Type B pancreatic cell (in vitro differentiated cells): ENCODE results near the gene TBKBP1. TPM values are rescaled to one million over a fixed set of nuclear protein-coding genes. Genes with fewer than 3 reads are reported as not detected.
A peak's percentile ranks its signal among the peaks of the same experiment; 100 is the strongest.

ENCODE experiments used
- DNase-seq: peaks from one replicate; pipeline ENCODE4 v3.0.0; 2021; ENCODE audit warnings: mixed read lengths; ENCODE audit not compliant: unreplicated experiment; ENCODE audit errors: extremely low spot score
- H3K27ac Mint-ChIP-seq: 2 replicates; pipeline ENCODE4 v1.8.0; 2021; ENCODE audit warnings: mild to moderate bottlenecking, mixed read lengths
- H3K27me3 Mint-ChIP-seq: 2 replicates; pipeline ENCODE4 v1.8.0; 2021; ENCODE audit warnings: mixed read lengths
- H3K36me3 Mint-ChIP-seq: 2 replicates; pipeline ENCODE4 v1.8.0; 2021; ENCODE audit warnings: mixed read lengths
- H3K4me1 Mint-ChIP-seq: one replicate; pipeline ENCODE4 v1.8.0; 2021; ENCODE audit warnings: mixed read lengths; ENCODE audit not compliant: unreplicated experiment
- H3K4me3 Mint-ChIP-seq: 2 replicates; pipeline ENCODE4 v1.8.0; 2021; ENCODE audit warnings: mild to moderate bottlenecking, mixed read lengths
- H3K9me3 Mint-ChIP-seq: 2 replicates; pipeline ENCODE4 v1.8.0; 2021; ENCODE audit warnings: mixed read lengths
- total RNA-seq: library from RNA; stranded (reverse); gene quantifications from 2 replicates; pipeline ENCODE4 v1.2.1, GENCODE V29; 2021; ENCODE audit warnings: low replicate concordance
- TF ChIP-seq, protein P1 (sequence below): fragments of 200-600 bp; sonication (generic); conservative IDR thresholded peaks from 2 replicates; pipeline ENCODE4 v1.5.0; 2021; ENCODE audit warnings: antibody characterized with exemption, mild to moderate bottlenecking

TBKBP1 gene
- total RNA-seq, 1 donor from 2014 or later, result 19.7 TPM

DNA sequence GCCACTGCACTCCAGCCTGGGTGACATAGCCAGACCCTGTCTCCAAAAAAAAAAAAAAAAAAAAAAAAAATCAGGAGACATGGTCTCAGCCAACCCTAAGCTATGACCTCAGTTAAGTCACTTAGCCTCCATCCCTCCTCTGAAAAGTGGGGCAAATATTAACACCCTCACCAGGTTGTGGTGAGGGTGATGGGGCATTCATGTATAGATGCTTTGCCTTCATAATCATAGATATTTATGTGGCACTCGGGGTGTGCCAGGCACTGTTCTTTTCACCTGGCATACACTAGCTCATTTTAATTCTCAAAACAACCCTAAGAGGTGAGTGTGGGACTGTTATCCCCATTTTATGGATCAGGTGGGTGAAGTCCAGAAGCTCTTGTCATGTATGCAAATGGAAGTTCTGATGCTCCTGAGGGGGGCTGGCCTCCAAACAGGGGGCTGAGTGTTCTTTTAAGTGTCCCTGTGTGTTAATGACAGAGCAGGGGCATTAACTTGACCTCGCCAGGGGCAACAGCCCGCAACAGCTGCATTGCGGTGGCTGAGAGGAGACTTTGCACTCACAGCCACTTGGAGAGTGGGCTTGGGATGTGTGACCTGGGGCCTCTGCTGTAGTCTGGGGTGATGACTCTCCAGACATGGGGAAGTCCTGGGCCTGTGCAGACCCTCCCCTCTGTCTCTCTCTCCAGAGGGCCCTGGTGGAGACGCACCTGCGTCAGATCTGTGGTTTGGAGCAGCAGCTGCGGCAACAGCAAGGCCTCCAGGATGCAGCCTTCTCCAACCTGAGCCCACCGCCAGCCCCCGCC, 4.1 kb downstream of the TBKBP1 start:
- peaks cover 9% of the 10 kb centered on the region for H3K4me1 Mint-ChIP-seq
- no peaks in the 10 kb centered on the region for H3K27me3 Mint-ChIP-seq
- H3K4me3 Mint-ChIP-seq, result no peak overlapping the region
- H3K27ac Mint-ChIP-seq, result no peak overlapping the region
- no peaks in the 10 kb centered on the region for H3K9me3 Mint-ChIP-seq
- no peaks in the 10 kb centered on the region for H3K36me3 Mint-ChIP-seq
- TF ChIP-seq, protein P1, sequence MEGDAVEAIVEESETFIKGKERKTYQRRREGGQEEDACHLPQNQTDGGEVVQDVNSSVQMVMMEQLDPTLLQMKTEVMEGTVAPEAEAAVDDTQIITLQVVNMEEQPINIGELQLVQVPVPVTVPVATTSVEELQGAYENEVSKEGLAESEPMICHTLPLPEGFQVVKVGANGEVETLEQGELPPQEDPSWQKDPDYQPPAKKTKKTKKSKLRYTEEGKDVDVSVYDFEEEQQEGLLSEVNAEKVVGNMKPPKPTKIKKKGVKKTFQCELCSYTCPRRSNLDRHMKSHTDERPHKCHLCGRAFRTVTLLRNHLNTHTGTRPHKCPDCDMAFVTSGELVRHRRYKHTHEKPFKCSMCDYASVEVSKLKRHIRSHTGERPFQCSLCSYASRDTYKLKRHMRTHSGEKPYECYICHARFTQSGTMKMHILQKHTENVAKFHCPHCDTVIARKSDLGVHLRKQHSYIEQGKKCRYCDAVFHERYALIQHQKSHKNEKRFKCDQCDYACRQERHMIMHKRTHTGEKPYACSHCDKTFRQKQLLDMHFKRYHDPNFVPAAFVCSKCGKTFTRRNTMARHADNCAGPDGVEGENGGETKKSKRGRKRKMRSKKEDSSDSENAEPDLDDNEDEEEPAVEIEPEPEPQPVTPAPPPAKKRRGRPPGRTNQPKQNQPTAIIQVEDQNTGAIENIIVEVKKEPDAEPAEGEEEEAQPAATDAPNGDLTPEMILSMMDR, result no peak
- no peak for DNase-seq

DNA sequence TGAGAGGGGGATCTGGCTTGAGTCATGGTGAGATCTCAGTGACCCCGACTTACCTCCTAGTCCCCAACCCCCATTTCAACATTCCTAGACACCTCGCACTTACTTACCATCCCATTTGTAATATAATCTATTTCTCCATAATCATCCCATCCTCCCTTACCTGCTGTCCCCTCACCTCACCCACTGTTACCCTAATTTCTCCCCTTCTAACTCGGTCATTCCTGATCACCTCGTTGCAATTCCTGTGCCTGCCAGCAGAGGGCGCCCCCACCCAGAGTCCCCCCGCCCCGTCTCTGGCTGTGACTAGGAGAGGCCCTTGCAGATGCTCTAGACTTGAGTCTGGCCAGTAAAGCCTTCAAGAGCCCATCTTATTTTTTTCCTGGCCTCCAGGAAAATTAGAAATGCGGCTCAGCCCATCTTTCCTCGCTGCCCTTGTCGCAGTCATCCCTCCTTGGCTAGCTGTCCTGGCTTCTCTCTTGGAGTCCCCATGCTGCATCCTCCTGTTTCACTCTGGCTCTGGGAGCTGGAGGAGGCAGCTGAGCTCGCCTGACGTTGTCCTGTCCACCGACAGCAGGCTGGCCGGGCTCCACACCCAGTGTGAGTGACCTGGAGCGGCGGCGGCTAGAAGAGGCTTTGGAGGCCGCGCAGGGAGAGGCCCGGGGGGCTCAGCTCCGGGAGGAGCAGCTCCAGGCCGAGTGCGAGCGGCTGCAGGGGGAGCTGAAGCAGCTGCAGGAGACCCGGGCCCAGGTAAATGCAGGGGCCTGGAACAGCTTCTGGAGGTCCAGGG, 5.0 kb downstream of the TBKBP1 start:
- Mint-ChIP-seq H3K4me3 (no peak overlapping the region), H3K4me1 (peaks cover 4% of the 10 kb centered on the region), H3K9me3 (no peaks in the 10 kb centered on the region), H3K27ac (peak overlapping the region; percentile 50), H3K36me3 (no peaks in the 10 kb centered on the region), H3K27me3 (no peaks in the 10 kb centered on the region)
- TF ChIP-seq, protein P1, result peak; percentile 97
- no peak for DNase-seq

DNA sequence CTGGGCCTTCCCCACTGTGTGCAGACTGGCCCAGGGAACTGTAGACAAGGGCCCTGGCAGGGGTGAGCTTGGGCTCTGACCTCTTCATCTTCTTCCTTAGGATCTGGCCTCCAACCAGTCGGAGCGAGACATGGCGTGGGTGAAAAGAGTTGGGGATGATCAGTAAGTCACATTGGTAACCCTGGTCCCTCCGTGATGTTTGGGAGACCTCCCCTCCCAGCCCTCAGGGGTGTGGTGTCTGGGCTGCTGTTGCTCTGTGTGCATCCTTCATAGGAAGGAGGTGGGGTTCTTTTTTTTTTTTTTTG, 5.5 kb downstream of the TBKBP1 start:
- DNase-seq, result no peak
- Mint-ChIP-seq H3K27ac (no peak overlapping the region), H3K4me1 (peaks cover 4% of the 10 kb centered on the region), H3K27me3 (no peaks in the 10 kb centered on the region), H3K9me3 (no peaks in the 10 kb centered on the region), H3K4me3 (no peak overlapping the region), H3K36me3 (no peaks in the 10 kb centered on the region)
- TF ChIP-seq, protein P1, result no peak

DNA sequence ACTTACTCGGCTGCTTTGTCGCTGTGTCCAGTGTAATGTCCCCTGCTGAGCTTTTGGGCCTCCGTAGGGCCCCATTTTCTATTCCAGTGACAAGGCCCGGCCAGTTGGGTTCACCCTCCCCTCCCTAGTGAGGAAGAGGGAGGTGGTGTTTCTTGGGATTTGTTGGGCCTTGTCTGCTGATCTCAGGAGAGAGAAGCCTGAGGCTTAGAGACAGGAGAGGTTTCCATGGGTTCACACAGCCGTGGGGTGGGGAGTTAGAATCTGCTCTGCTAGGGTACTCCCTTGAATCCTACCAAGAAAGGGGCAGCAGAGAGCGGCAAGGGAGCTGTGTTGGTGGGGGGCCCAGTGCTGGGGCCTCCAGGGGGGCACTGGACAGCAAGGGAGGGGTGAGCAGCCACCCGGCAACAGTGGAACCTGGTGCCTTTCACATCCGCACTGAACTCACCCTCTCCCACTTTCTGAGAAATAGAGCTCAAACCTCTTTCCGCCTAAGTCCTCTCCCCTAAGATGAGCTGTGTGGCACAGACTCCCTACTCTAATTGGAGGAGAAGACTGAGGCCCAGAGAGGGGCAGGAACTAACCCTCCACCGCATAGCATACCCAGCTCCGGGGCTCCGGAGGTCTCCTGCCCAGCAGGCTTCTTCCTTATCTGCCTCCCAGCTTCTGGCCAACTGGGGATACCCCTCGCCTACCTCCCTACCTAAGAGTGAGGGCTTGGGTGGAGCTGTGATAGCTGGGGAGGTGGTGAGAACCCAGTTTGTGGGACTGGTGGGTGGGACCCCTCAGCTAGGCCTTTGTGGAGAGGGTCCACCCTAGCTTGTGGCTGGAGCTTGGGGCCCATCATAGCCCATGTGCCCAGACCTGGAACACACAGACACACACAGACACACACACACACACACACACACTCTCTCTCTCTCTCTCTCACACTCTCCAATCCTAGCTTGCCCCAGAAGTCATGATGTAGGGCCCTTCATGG, 6.8 kb downstream of the TBKBP1 start:
- TF ChIP-seq, protein P1, result no peak
- peaks cover 4% of the 10 kb centered on the region for H3K4me1 Mint-ChIP-seq
- H3K36me3 Mint-ChIP-seq, result no peaks in the 10 kb centered on the region
- H3K27ac Mint-ChIP-seq, result no peak overlapping the region
- no peaks in the 10 kb centered on the region for H3K9me3 Mint-ChIP-seq
- no peak for DNase-seq
- H3K4me3 Mint-ChIP-seq, result no peak overlapping the region
- H3K27me3 Mint-ChIP-seq, result no peaks in the 10 kb centered on the region

DNA sequence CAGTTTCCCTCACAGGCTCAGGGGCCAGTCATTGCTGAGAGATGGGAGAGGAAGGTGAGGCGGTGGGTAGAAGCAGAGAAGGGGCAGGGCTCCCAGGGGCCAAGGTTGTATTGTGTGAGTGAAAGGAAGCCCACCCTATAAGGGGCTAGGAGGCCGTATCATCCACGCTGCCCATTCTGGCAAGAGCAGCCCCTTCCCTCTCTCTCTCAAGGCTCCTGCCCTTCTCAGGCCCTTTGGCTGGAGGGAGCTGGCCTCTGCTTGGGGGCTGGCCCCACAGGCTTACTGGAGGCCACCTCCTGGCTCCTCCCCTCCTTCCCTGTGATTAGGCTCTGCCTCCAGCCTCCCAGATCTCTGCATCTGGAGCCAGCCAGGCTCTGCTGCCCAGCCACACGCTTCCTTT, 7.6 kb downstream of the TBKBP1 start:
- no peak overlapping the region for H3K27ac Mint-ChIP-seq
- H3K36me3 Mint-ChIP-seq, result no peaks in the 10 kb centered on the region

More for the DNA sequence above, 7.6 kb downstream of the TBKBP1 start:
- no peaks in the 10 kb centered on the region for H3K27me3 Mint-ChIP-seq
- H3K4me1 Mint-ChIP-seq, result peaks cover 4% of the 10 kb centered on the region
- TF ChIP-seq, protein P1, result no peak
- DNase-seq, result no peak
- no peak overlapping the region for H3K4me3 Mint-ChIP-seq
- no peaks in the 10 kb centered on the region for H3K9me3 Mint-ChIP-seq
